HG03575 (cell line): ENCODE results near the gene TSHZ2.
"Not testable (repeated sequence)": the region's sequence is repeated elsewhere in the genome, so short reads cannot be mapped to it uniquely, and the experiment has no call there.

Experiments
- ATAC-seq: cut with Tn5 transposase; IDR thresholded peaks from one replicate; pipeline ENCODE4 v1.9.1; 2021; ENCODE audit not compliant: unreplicated experiment, insufficient number of reproducible peaks, low FRiP score; ENCODE audit errors: extremely low read depth

Gene TSHZ2

DNA sequence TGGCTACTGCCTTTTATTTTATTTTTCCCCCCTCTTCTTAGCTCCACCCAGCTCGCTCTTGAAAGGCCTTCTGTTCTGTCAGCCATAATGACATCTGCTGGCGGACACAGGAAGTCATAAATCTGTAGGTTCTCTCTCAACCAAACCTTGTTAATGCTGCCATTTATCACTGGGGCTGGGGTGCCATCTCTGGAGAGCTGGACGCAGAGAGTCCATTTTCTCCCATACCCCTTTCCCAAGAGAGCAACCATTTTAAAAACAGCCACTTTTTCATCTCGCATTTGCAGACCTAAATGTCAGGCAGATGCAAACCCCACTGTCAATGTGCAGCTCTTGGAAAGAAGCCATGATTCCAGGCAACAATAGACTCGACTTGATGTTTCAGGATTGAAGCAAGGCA is 13.0 kb upstream of the TSHZ2 start:
- no peak for ATAC-seq

- ATAC-seq = no peak
Observed at GRCh38 chr20:52962183-52962582, 10.0 kb upstream of the TSHZ2 start.

GRCh38 chr20:52963131-52963530 is 9.0 kb upstream of the TSHZ2 start:
- no peak for ATAC-seq

DNA sequence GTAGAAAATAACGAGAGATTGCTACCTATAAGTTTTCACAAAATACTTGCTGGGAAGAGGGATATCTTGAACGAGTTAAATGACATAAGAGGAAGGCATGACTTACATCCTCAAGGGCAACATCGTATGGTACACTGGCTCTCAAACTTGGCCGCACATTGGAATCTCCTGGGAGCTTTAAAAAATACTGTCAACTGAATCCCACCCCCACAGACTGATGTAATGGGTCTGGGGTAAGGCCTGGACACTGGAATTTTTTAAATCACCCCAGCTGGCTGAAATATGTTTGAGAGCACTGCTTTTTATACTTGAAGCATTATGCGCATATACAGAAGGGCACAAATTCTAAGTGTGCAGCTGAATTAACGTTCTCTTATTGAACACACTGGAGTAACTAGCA is 8.0 kb upstream of the TSHZ2 start:
- no peak for ATAC-seq

- no peak for ATAC-seq
Observed at GRCh38 chr20:52965380-52965779, 6.8 kb upstream of the TSHZ2 start.

GRCh38 chr20:52965819-52966218 is 6.3 kb upstream of the TSHZ2 start:
- ATAC-seq = no peak

- ATAC-seq = not testable (repeated sequence)
Observed at GRCh38 chr20:52966543-52966942, 5.6 kb upstream of the TSHZ2 start.

- ATAC-seq = no peak
Observed at GRCh38 chr20:52971498-52972189, 514 bp upstream of the TSHZ2 start.

DNA sequence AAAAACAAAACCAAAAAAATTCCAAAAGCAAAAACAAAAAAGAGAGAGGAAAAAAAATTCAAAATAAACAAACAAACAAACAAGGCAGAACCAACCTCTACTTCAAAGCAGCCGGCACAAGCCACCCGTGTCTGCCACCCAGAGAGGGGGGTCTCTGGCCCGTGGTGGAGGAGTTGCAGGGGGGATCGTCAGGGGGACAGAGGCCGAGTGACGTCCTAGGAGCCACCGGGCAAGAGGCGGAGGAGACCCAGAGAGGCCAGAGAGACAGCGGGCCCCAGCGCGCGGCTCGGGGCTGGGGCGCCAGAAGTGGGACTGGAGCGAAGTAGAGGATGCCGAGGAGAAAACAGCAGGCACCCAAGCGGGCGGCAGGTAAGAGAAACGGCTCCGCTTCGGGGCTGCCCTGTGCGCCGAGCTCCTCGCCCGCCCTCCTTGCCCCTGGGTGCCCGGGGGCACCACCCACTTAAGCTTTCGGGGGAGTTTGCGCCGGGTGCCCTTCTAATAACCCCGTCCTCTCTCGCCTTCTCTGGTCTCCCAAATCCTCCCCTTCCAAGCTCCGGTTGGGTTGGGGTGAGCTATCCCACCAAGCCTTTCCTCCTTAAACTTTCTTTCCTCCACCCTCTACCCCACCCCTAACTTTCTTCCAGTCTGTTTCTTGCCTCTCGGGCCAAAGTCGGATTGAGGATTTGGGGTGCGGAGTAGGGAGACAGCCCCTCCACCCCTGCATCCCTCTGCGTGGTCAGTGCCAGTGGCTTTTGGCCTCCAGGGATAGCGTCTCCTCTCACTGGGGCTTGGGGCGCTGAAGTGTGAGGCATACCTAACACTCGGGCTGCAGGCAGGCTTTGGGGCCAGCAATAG is 1.0 kb downstream of the TSHZ2 start:
- ATAC-seq = no peak

DNA sequence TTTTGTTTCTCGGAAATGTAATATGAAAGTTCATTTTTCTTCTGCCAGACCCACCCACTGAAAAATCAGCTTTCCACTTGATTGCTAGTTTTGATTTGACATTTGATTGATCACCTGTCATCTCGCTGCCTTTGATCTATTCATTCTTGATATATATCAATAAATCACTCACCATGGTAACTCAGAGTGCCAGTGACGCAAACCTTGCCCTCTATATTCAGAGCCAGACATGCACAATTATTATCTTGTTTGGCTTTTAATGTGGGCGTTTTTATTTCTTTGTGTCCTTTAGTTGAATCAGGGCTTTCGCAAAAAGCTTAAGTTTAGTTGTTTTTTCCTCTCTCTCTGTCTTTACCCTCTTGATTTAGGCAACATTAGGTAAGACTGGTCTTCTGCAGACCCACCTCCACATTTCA is 2.0 kb downstream of the TSHZ2 start:
- no peak for ATAC-seq

DNA sequence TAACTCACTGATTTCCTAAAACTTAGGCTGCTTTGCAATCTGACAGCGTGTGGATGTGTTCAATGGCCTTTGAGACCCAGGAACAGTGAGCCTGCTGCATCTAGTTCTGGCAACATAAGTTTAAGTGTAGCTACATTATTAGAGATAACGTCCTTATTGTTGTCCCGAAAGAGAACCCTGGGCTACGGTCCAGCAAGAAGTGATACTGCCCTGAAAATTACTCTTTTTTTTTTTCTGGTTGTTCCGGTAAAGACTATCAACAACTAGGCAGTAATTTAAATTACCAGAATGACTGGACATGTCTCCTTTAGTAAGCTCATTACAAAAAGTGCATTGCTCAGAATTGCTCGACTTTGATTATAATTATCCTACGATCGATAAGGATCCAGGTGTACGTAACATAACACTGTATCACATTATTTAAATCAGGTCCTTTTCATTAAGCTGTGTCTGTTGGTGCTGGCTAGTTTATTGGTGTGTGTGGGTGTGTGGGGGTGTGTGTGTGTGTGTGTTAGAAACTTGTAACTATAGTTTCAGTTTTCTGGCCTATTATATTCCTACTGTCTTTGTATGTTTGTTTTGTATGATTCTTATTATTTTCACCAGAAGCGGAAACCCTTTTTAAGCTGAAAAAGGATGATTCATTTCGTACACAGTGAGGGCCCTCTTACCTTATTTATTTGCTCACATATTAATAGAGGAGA is 3.0 kb downstream of the TSHZ2 start:
- ATAC-seq = no peak

GRCh38 chr20:52975803-52976531 is 3.8 kb downstream of the TSHZ2 start:
- ATAC-seq = no peak

DNA sequence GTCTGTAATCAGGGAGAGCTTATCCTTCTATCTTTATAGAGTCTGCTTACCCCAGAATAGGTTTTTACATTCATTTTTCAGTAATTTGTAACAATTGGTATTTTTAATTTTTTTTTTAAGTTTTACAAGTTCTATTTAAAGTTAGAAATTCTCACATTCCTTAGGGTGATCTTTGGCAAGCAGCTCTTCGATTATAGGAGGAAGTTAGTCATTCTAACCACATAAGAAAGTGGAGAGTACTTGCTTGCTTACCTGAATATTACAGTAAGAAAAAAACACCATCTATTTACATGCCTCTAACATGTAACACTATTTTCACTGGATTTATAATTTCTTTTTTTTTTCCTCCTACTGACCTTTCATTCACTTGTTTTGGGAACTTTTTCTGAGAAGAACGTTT is 6.7 kb downstream of the TSHZ2 start:
- ATAC-seq = no peak

DNA sequence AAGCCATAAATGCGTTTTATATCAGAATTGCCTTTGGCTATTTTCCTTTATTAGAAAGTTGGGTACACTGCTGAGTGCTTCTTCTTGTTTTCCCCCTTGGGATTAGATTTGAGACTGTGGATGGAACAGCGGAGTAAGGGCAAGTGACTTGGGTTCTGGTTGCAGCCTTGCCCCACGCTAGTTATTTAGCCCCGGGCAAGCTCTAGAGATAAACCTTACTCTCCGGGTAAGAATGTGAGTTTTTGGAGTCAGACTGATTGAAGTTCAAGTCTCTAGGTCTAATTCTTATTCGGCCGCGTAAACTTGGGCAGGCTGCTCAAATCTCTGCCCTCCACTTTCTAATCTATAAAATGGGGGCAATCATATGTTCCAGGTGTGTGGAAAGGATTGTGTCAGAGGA is 8.9 kb downstream of the TSHZ2 start:
- ATAC-seq = no peak

DNA sequence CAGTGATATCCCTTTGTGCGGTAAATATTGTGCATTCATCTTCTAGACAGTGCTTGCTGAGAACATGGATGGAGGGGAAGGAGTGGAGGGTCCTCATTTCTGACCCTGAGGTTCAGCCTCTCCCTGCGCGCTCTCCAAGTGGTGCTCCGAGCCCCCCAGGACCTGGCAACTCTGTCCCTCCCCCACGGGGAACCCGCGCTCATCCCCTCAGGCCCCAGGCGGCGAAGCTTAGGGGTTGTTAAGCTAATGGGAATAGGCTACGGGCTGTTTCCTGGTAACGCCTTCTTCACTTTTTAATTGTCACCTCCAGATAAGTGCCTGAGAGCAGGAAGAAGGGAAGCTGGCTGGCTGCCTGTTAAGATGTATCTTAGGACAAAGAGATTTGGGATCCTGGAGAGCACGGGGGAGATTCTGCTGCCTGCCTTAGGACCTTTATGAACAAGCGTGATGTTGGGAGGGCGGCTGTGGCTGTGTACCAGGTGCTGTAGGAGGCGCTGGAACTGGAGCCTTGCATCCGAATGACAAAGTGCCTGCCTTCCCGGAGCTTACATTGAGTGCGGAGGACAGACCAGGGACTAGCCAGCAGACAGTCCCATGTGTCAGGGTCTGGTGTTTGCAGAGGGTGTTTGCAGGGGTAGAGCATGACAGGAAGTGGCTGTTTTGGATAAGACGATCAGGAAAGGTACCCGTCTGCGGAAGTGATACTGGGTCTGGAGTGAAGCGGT is 11.7 kb downstream of the TSHZ2 start:
- ATAC-seq = no peak

DNA sequence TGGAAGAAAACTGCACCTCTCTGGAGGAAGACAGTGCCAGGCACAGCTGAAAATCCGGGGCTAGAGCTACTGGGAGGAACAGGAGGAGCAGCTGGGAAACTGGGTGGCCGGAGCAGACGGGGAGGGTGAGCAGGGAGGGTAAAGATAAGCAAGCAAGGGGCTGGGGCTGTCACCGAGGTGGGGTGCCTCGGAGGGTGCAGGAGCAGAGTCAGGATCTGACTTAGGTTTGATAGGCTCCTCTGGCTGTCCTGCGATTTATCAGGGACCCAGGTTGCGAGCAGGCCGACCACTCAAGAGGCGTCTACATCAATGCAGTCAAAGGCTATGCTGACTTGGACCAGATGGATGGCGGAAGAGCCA is 12.3 kb downstream of the TSHZ2 start:
- ATAC-seq = no peak

DNA sequence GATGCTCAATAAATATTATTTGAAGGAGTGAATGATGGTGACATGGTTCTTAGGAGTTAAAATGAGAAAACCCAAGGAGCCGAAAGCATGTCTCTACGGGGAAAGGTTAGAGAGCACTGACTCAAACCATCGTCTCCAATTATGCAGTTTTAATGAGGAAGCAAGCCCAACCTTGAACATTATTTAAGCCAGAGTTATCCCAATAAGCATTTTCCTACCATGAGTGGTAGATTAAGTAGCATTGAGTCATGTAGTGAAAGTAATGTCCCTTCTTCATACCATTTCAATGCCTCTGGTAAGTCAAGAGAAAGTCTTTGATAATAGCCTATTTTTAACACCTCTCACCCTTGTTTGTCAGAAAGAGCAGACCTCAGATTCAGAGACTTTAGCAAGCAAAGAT is 13.5 kb downstream of the TSHZ2 start:
- no peak for ATAC-seq

DNA sequence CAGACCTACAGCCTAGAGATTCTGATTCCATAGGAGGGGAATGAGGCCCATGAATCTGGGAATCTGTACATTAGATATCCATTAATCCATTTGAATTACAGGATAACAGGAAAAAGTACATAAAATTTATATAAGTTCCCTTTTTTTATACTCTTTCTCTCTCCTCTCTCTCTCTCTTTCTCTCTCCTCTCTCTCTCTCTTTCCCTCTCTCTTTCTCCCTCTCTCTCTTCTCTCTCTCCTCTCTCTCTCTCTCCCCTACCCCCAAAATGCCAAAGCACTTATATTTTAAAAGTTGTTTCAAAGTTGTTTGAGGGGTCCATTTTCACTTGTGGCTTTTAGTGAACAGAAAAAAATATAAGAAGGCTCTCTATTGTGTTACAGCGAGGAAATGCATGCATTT is 15.1 kb downstream of the TSHZ2 start:
- no peak for ATAC-seq

DNA sequence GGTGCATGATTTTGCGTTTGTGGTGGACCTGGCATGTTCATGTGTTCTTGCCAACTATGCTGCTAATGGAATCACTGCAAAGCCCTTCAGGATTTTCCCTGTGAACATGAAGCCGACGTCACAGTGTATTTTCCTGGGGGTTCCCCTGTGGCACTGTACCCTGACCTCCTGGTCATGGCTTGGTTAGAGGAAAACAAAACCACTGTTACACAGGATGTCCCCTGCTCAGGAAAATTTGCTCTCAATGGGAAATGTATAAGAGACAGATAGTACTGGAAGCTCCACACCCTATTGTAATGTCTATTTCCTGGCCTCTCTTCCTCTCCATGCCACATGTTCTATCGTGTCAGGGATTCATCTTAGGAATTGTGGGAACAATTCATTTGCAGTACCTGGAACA is 19.7 kb downstream of the TSHZ2 start:
- no peak for ATAC-seq
